Retinal pigment epithelial cell (primary cell): ENCODE data around the gene NRL.

Source experiments
- DNase-seq: peaks from one replicate; pipeline ENCODE4 v3.0.0-alpha.2; 2010; ENCODE audit warnings: low read depth
- H3K4me3 ChIP-seq: 2 replicates; pipeline ENCODE4 v1.5.1; 2011; ENCODE audit warnings: mild to moderate bottlenecking, low read length, control low read depth, moderate library complexity
- TF ChIP-seq, protein P1 (sequence below): conservative IDR thresholded peaks from 2 replicates; pipeline ENCODE4 v1.5.1; 2011; ENCODE audit warnings: low read depth, low read length, control low read depth, inconsistent platforms

NRL gene

DNA sequence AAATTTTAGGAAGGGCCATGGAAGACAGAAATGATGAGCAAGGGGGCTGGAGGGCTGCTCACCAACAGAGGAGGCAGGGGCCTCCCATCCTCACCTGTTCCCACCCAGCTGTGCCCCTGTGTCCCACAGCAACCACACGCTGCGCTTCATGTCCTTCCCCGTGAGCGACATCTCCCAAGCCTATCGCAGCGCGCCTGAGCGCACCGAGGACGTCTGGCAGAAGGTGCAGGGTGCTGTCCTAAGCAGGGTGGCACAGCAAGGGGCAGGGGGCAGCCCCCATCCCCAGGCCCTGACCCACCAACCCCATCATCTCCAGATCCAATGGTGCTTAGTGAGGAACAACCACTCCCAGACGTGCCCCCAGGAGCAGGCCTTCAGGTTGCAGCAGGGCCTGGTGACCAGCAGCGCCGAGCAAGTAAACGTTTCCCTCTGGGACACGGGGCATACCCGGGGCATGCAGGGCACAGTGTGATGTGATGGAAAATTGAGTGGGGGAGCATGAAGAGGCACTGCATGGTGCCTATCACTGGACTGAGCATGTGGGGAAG lies 54.8 kb downstream of the NRL start:
- no peak overlapping the region for H3K4me3 ChIP-seq
- DNase-seq = no peak
- TF ChIP-seq, protein P1, sequence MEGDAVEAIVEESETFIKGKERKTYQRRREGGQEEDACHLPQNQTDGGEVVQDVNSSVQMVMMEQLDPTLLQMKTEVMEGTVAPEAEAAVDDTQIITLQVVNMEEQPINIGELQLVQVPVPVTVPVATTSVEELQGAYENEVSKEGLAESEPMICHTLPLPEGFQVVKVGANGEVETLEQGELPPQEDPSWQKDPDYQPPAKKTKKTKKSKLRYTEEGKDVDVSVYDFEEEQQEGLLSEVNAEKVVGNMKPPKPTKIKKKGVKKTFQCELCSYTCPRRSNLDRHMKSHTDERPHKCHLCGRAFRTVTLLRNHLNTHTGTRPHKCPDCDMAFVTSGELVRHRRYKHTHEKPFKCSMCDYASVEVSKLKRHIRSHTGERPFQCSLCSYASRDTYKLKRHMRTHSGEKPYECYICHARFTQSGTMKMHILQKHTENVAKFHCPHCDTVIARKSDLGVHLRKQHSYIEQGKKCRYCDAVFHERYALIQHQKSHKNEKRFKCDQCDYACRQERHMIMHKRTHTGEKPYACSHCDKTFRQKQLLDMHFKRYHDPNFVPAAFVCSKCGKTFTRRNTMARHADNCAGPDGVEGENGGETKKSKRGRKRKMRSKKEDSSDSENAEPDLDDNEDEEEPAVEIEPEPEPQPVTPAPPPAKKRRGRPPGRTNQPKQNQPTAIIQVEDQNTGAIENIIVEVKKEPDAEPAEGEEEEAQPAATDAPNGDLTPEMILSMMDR = no peak

DNA sequence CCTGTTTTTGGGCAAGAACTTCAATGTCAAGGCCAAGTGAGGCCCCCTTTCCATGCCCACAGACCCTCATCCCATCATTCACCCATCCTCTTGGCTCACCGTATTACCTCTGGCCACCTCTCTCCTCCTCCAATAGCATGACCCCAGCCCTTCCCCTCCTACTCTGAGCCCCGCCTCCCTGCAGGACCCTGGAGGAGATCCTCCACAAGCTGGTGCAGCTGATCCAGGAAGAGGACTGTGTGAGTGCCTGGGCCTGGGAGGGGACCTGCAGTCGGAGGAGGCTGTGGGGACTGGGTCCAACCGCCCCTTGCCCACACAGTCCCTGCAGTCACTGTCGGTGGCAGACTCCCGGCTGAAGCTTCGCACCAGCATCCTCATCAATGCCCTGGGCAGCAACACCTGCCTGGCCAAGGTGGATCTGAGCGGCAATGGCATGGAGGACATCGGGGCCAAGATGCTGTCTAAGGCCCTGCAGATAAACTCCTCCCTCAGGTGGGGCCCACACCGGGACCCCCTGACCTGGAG lies 55.7 kb downstream of the NRL start:
- TF ChIP-seq, protein P1 = no peak
- DNase-seq = no peak
- H3K4me3 ChIP-seq = no peak overlapping the region

DNA sequence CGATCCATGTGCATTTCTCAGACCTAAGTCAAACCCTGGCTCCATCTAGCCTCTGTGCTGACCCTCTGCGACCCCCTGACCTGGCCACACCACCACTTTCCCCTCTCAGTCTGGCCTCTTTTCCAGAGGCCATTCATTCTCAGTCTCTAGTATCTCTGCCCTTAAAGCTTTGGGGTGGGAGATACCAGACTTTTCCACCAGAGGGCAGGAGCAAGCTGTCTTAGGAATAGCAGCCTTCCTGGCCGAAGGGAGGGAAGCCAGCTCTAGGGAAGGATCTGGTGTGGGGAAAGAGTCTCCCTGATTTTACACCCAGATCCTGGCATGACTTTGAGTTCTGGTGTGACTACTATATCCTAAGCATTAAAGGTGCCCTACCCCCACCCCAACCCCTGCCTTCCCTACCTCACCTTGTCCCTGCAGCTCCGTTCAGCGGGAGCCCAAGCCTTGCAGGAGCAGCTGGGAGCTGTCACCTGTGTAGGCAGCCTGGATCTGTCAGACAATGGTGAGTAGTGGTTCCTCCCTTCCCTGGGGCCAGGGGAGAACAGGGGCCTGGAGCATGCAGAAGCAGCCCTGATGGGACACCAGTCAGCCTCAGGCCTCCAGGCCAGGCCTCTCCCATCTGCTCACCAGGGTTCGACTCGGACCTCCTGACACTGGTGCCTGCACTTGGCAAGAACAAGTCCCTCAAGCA lies 56.3 kb downstream of the NRL start:
- no peak for DNase-seq
- TF ChIP-seq, protein P1 = peak; percentile 85
- no peak overlapping the region for H3K4me3 ChIP-seq

DNA sequence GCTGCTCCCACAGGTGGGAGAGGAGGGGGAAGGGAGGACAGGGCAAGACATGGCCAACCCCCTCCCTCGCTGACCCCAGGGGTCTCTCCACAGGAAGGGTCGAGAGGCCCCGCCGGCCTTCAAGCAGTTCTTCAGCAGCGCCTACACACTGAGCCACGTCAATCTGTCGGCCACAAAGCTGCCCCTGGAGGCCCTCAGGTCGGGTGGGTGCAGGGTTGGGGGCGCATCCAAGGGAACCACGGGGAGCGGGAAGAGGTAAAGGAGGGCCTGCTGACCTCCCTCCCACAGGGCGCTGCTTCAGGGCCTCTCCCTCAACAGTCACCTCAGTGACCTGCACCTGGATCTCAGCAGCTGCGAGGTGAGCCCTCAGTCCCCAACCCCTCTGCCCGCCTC lies 56.9 kb downstream of the NRL start:
- no peak for DNase-seq
- H3K4me3 ChIP-seq = no peak overlapping the region
- TF ChIP-seq, protein P1 = no peak

DNA sequence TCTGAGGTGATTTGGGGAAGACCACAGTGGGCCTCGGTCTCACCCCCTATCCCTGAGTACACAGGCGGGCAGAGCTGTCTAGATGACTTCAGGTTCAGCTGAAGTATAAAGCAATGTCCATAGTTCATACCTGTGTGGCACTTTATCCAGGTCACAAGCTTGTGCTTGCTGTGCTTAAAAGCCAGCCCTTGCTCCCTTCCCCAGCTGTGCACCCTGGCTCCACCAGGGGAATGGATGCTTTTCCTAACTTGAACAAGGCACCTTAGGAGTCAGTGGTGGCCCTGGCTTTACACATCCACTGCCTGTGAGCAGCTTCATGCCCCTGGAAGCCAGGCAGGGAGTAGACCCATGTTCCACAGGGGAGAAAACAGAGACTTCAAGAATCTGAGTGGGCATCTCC lies 57.5 kb downstream of the NRL start:
- no peak for DNase-seq
- H3K4me3 ChIP-seq = no peak overlapping the region
- TF ChIP-seq, protein P1 = no peak

DNA sequence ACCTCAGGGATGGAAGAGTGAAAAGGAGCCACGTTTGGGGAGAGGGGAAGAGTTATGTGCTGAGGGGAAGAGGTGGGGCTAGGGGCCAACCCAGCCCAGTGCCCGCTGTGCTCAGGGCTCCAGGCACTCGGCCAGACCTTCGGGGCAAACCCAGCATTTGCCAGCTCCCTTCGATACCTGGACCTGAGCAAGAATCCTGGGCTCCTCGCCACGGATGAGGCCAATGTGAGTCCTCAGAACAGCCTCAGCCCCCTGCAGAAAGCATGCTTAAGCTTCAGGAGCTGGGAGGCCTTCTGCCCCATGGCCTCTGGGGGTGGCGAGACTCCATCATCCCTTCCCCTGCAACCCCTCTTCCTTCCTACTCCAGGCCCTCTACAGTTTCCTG lies 58.0 kb downstream of the NRL start:
- H3K4me3 ChIP-seq = no peak overlapping the region
- DNase-seq = no peak
- TF ChIP-seq, protein P1 = no peak
